Right renal cortex interstitium (tissue), 3 donors: Measurements from ENCODE around the gene VAT1L. TPM values are rescaled to one million over a fixed set of nuclear protein-coding genes. Genes with fewer than 3 reads are reported as not detected.
A peak's percentile ranks its signal among the peaks of the same experiment; 100 is the strongest.
"Not testable (repeated sequence)": the region's sequence is repeated elsewhere in the genome, so short reads cannot be mapped to it uniquely, and the experiment has no call there.

Experiments
- DNase-seq, 3 donors: peaks; one replicate each; pipeline ENCODE4 v3.0.0-alpha.2; 2013; ENCODE audit warnings: low read depth in 3 of 3, low spot score in 2 of 3
- polyA plus RNA-seq, 3 donors: library from polyadenylated mRNA; unstranded; fragments of 120-200 nt; gene quantifications; one replicate each; pipeline ENCODE4 v1.2.1, GENCODE V29; 2013; ENCODE audit not compliant: insufficient read length in 3 of 3

The VAT1L gene
- polyA plus RNA-seq, 3 donors = 4.6 to 5.2 (median 4.8) TPM

- DNase-seq = no peak
Observed at GRCh38 chr16:77985111-77985510, 196.7 kb downstream of the VAT1L start.

- no peak for DNase-seq
Observed at GRCh38 chr16:77986011-77986740, 197.8 kb downstream of the VAT1L start.

- DNase-seq = no peak
Observed at GRCh38 chr16:77987810-77988209, 199.4 kb downstream of the VAT1L start.

GRCh38 chr16:77989846-77990245 lies 201.5 kb downstream of the VAT1L start:
- DNase-seq = no peak

GRCh38 chr16:77991701-77992100 lies 203.3 kb downstream of the VAT1L start:
- no peak for DNase-seq

- not testable (repeated sequence) for DNase-seq
Observed at GRCh38 chr16:77992381-77992780, 204.0 kb downstream of the VAT1L start.

- no peak for DNase-seq
Observed at GRCh38 chr16:77993111-77993985, 205.0 kb downstream of the VAT1L start.

- DNase-seq = no peak
Observed at GRCh38 chr16:77995843-77996455, 207.6 kb downstream of the VAT1L start.

GRCh38 chr16:77998350-77999023 lies 210.1 kb downstream of the VAT1L start:
- DNase-seq = no peak

- DNase-seq = no peak
Observed at GRCh38 chr16:78001451-78002025, 213.2 kb downstream of the VAT1L start.

- DNase-seq = peak; percentile 58 to 64 (median 60)
Observed at GRCh38 chr16:78002915-78003538, 214.7 kb downstream of the VAT1L start.

GRCh38 chr16:78004517-78004916 lies 216.2 kb downstream of the VAT1L start:
- DNase-seq = no peak

GRCh38 chr16:78005881-78006280 lies 217.5 kb downstream of the VAT1L start:
- DNase-seq = no peak

GRCh38 chr16:78007121-78007520 lies 218.8 kb downstream of the VAT1L start:
- no peak for DNase-seq

- DNase-seq = no peak
Observed at GRCh38 chr16:78022347-78023060, 234.1 kb downstream of the VAT1L start, which contains the start of gene CLEC3A. Gene CLEC3A (plus strand): TSS chr16:78022548. CDS start chr16:78022627, 79 bp downstream.

GRCh38 chr16:78024159-78024558 lies 235.8 kb downstream of the VAT1L start:
- DNase-seq = no peak

GRCh38 chr16:78025631-78026030 lies 237.3 kb downstream of the VAT1L start:
- no peak for DNase-seq

- DNase-seq = no peak
Observed at GRCh38 chr16:78028018-78028417, 239.7 kb downstream of the VAT1L start.
